Kidney (tissue), 14 donors: ENCODE measurements around the gene MYO9A. TPM values are rescaled to one million over a fixed set of nuclear protein-coding genes. Genes with fewer than 3 reads are reported as not detected.

ENCODE experiments used
- DNase-seq, 5 donors: peaks; one replicate each; pipeline ENCODE4 v3.0.0-alpha.2; 2013 to 2020
- FAIRE-seq: peaks from 2 replicates; lab custom pipeline; 2012; peaks lifted over from hg19 to GRCh38; lab: Jason Lieb, UNC
- H3K27ac ChIP-seq, 2 donors: one replicate each; pipeline ENCODE4 v1.7.0; 2013; ENCODE audit warnings: low read depth in 2 of 2, low read length in 2 of 2, inconsistent platforms in 1 of 2
- H3K27me3 ChIP-seq: one replicate; pipeline ENCODE4 v1.7.1; 2013; ENCODE audit warnings: low read length, inconsistent platforms; ENCODE audit not compliant: control insufficient read depth, insufficient read depth
- H3K36me3 ChIP-seq, 3 donors: one replicate each; pipeline versions ENCODE4 v1.7.0 to v1.7.1; 2013; ENCODE audit warnings: low read length in 3 of 3, control low read depth in 1 of 3, inconsistent platforms in 1 of 3; ENCODE audit not compliant: insufficient read depth in 3 of 3, control insufficient read depth in 2 of 3
- H3K4me1 ChIP-seq, 3 donors: one replicate each; pipeline versions ENCODE4 v1.7.0 to v1.7.1; 2013; ENCODE audit warnings: low read length in 3 of 3, inconsistent platforms in 1 of 3, low read depth in 1 of 3; ENCODE audit not compliant: control insufficient read depth in 2 of 3, insufficient read depth in 2 of 3
- H3K4me3 ChIP-seq, 3 donors: one replicate each; pipeline versions ENCODE4 v1.7.0 to v1.8.1; 2013; ENCODE audit warnings: low read length in 3 of 3, control low read depth in 1 of 3, inconsistent platforms in 1 of 3
- H3K9ac ChIP-seq, 3 donors: one replicate each; pipeline versions ENCODE4 v1.7.0 to v1.7.1; 2013; ENCODE audit warnings: low read length in 3 of 3, control low read depth in 1 of 3, inconsistent platforms in 1 of 3
- H3K9me3 ChIP-seq, 3 donors: one replicate each; pipeline versions ENCODE4 v1.7.0 to v1.7.1; 2013; ENCODE audit warnings: low read length in 3 of 3, control low read depth in 1 of 3, inconsistent platforms in 1 of 3; ENCODE audit not compliant: control insufficient read depth in 2 of 3, insufficient read depth in 1 of 3
- CTCF ChIP-seq: IDR thresholded peaks from 3 replicates; pipeline ENCODE4 v1.5.1; 2012; ENCODE audit warnings: mild to moderate bottlenecking, moderate library complexity, borderline replicate concordance; ENCODE audit not compliant: insufficient read depth; ENCODE audit errors: extremely low read depth
- intact Hi-C: fragments of 100-400 bp; cut with DNase I; formaldehyde crosslinking; loops from one replicate; pipeline ENCODE4 v1.11.1; 2022
- polyA plus RNA-seq: library from polyadenylated mRNA; stranded (reverse); fragments of 350-450 nt; fragmentation: Illumina TruSeq; extraction: RNeasy Lipid Tissue Mini Kit (QIAGEN cat#74804); gene quantifications from one replicate; pipeline ENCODE4 v1.2.3, GENCODE V29; 2014; ENCODE audit warnings: low read depth, low replicate concordance; ENCODE audit not compliant: insufficient read depth
- total RNA-seq: library from RNA; stranded (reverse); fragmentation: NEBNext Ultra II Directional; extraction: Animal tissue kit (Norgen Biotek cat#: 25700); gene quantifications from one replicate; pipeline ENCODE4 v1.2.1, GENCODE V29; 2021
- donor health status: control.
- donor health status: control.
- donor health status: control.
- donor health status: control.
- donor health status: control.
- donor health status: DM: yes; HTN: yes; CAD: no.
- donor health status: Normal renal cell carcinoma (clear cell type).

The MYO9A gene
- total and polyA plus RNA-seq, 2 donors from 2014 or later: 5.5 to 132 TPM

GRCh38 chr15:71781179-71781964 lies 336.6 kb downstream of the MYO9A start:
- Histone ChIP-seq H3K27me3 (no peaks in the 10 kb centered on the region), H3K27ac (no peak overlapping the region), H3K9ac (no peak overlapping the region), H3K9me3 (no peaks in the 10 kb centered on the region), H3K4me1 (peaks cover 0 to 7% (median 6%) of the 10 kb centered on the region in 3 donors), H3K36me3 (no peaks in the 10 kb centered on the region), H3K4me3 (no peak overlapping the region)
- no peak for DNase-seq
- FAIRE-seq: no peak
- no peak for TF ChIP-seq CTCF
- intact Hi-C loops: no loop called here

- intact Hi-C loops: no loop called here
- Histone ChIP-seq H3K36me3 (no peaks in the 10 kb centered on the region), H3K4me3 (peak overlapping the region in 1 of 3 donors; percentile 26), H3K9ac (no peak overlapping the region), H3K27me3 (no peaks in the 10 kb centered on the region), H3K27ac (peak overlapping the region; percentile 59 to 70), H3K9me3 (no peaks in the 10 kb centered on the region), H3K4me1 (peaks cover 0 to 6% (median 5%) of the 10 kb centered on the region in 3 donors)
- FAIRE-seq: no peak
- peak; percentile 43 for TF ChIP-seq CTCF
- DNase-seq: peak in 3 of 5 donors; percentile 53 to 79 (median 65)
These were observed 337.6 kb downstream of the MYO9A start for GRCh38 chr15:71780115-71780976.

GRCh38 chr15:71779073-71779797 lies 338.7 kb downstream of the MYO9A start:
- H3K36me3 ChIP-seq: no peaks in the 10 kb centered on the region
- H3K27ac ChIP-seq: peak overlapping the region in 1 of 2 donors; percentile 13
- H3K9me3 ChIP-seq: no peaks in the 10 kb centered on the region
- intact Hi-C loops: no loop called here
- no peak overlapping the region for H3K9ac ChIP-seq
- DNase-seq (peak in 1 of 5 donors; percentile 45), FAIRE-seq (no peak)
- H3K27me3 ChIP-seq: no peaks in the 10 kb centered on the region
- TF ChIP-seq CTCF: no peak
- no peak overlapping the region for H3K4me3 ChIP-seq
- H3K4me1 ChIP-seq: peaks cover 0 to 6% (median 5%) of the 10 kb centered on the region in 3 donors
